GOT3 (cell line): ENCODE data around the gene ZSCAN26.

ENCODE experiments used
- DNase-seq: peaks from one replicate; lab custom pipeline; 2025; ENCODE audit warnings: mixed read lengths; lab: John Stamatoyannopoulos, UW

Gene ZSCAN26

DNA sequence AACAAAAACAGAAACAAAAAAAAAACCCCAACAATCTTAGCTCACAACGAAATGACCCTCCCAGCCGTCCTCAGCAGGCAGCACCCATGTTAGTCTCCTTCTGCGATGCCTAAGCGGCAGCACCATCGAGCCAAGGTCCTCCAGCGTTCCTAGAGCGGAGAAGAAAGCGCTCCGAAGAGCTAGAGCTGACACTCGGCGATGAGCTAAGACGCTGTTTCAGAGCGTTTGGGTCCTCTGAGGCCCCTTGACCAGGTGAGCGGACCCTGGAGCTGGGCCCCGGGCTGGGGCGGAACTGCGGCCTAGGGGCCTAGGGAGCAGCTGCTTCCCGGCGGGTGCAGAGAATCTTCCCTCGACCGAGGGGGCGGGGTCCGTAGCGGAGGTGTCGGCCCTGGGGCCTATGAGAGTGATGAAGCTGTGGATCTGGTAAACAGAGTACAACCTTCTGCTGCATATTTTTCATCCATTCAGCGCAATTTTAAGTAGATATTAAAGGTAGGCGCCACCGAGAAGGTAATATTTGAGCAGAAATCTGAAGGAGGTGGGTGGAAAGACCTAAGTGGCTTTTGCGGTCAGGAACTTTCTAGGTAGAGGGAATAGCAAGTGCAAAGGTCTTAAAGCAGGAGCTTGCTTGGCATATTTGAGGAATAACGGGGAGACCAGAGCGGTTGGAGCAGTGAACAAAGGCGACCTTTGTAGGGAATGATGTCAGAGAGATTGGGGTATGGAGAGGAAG, at the start of gene ZSCAN26:
TSS of gene ZSCAN26 (plus strand) at position 182 of the 733 bp plus-strand sequence. CDS start 4,777 bp downstream, outside the sequence.
- peak; percentile 52 for DNase-seq

DNA sequence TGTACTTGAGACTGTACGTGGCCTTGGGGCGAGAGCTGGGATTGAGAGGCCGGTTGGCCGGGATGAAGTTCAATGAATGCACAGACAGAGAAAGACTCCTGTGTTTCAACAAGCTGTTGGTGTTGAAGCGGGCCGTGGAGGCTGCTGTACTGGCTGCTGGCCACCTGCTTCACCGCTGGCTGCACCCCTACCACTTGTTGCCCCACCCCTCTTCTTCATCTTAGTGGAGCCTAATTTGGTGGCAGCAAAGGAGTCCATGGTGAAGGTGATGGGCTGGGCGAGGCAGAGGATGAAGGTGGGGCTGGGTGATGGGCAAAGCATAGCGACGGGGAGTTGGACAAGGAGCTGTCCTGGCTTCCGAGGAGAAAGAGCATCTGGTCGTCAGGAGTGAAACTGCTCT, 49.1 kb upstream of the ZSCAN26 start:
- DNase-seq, result no peak

DNA sequence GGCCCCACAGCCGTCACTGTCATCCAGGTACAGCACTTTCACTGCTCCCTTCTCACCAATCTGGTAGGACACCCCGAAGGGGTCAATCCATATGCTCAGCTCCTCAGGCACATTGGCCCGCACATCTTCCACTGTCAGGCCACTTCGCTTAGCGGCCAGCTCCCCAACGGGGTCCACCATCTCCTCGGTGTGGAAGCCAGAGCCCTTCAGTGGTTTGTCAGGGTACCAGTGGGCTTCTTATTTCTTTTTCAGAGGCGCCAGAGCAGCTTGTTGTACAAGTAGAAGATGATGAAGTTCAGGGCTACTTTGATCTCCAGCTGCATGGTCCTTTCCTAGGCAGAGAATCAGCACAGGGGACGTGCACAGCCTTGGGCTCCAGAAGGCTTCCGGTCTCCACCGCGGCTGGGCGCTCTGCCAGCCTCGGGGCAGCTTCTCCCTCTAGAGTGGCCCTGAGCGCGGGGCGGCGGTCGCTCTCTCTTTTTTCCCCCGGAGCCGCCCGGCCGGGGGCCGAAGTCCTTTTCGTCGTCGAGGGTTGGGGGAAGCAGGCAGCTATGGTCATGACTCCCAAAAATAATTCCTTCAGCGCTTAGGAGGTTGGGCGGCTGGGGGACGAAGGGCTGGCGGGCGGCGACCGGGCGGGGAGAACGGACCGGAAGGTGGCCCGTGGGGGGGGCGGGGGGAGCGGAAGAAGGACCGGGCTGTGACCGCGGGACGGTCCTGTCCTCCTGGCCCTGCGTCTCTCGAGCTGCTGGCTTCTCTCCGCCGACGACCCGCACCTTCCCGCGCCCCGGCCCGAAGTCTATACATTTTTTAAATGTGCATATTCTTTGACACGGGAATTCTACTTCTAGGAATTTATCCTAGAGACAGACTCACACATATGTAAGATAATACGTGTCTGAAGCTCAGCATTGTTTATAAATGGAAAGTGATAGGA, 48.4 kb upstream of the ZSCAN26 start:
- DNase-seq, result no peak

DNA sequence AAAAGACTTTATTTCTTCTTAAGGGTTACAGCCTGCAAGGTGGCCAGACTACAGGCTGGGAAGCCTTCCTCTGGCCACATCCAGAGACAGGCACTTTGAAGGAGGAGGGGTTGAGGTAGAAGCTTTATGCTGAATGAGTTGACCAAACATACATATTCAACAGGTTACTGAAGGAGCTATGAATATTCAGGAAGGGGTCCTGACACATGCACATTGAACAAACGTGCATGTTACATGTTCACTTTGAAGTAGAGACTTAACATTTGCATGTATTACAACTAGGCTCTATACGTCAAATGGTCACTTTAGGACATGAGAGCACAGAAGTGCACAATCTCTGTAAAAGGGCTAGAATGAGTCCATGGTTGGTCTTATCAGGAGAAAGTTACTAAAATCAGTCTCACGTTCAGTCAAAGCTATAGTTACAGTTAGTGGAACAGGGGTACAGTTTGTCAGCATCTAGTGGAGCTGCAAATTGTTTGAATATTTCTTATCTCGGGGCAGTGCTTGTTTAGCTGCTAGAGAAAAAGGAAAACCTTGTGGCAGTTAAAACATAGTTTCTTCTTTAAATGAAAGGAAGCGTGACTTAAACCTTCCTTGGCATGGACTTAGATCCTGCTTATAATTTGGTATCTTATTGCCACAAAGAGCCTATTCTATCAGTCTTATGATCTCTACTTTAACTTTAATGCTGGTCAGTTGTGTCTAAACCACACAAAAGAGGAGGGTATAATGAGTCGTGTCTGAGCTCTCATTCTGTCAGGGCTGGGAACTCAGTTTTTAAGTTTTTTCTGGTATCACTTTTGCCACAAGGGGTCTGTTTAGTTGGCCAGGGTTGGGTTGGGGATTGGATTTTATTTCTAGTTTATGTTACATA, 46.4 kb upstream of the ZSCAN26 start:
- no peak for DNase-seq

DNA sequence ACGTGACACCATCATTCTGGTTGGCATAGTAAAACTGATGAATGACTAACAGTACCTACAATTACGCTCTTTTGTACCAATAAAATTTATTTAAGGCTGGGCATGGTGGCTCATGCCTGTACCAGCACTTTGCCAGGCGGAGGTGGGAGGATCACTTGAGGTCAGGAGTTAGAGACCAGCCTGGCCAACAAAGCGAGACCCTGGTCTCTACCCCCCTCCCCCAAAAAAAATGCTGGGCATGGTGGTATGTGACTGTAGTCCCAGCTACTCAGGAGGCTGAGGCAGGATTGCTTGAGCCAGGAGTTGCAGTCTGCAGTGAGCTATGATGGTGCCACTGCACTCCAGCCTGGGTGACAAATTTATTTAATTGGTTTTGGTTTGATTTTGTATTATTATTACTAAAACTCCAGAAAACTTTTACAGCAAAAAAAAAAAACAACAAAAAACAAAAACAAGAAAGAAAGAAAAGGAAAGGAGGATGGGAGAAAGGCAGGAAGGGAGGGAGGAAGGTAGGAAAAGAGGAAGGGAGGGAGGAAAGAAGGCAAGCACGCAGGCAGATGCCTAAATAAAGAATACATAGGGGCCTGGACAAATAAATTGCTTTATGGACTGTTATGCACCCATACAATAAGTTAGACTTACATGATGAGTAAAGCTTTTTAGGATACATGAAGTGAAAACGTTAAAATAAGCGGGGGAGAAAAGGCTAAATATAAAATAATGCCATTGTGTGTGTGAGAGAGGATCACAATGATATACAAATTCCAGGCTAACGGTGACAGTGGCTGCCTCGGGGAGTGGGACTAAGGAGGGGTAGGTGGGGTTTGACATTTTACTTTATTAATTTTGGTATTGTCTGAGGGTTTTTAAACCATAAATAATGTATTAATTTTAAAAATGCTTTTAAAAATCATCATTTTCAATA, 42.5 kb upstream of the ZSCAN26 start:
- DNase-seq, result no peak

DNA sequence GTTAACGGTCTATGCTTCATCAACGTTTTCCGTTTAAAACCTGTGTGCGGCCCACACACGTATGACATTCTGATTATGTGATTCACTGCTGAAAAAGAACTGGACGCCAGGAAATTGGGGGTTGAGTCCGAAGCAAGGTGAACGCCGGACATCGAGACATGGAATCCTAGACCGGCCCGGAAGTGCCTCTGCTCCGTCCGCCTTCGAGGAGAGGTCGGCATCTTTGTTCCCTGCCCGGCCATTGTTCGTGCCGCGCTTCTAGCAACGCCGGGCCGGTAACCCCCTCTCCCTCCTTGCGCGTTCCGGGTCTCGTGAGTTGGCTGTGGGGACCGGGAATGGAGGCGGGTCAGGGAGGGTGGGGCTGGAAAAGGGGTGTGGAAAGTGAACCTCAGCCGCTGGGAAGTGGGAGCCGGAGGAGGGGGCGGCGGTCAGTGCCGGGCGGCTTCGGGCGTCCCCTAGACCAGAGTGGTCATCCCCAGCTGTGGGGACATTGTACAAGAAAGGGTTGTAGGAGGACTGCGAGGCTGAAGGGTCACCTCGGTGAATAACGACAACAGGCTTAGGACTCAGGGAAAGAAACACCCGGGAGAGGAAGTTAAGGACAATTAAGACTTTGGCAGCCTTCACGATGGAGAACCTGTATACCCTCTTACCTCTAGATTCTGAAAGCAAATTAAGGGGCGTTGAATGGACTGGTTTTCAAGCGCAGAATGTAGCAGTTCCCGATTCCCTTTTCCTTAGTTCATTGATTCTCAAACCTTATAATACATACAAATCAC, 41.7 kb upstream of the ZSCAN26 start, which contains the start of gene ZSCAN9:
TSS of gene ZSCAN9 (plus strand) at position 220 of the 779 bp plus-strand sequence. CDS start 1,810 bp downstream, outside the sequence.
- DNase-seq, result peak; percentile 43

DNA sequence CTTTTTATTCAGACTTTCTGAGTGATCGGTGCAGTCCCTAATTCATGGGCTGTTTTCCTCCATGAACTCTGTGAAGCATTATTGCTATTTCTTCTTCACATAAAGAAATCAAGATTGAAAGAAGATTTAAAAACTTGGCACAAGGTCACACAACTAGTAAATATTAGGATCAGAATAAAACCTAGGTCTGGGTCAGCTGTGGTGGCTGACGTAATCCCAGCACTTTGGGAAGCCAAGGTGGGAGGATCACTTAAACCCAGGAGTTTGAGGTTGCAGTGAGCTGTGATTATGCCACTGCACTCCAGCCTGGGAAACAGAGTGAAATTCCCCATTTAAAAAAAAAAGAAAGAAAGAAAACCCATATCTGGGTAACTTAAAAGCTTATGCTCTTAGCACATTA, 40.5 kb upstream of the ZSCAN26 start:
- DNase-seq, result no peak

DNA sequence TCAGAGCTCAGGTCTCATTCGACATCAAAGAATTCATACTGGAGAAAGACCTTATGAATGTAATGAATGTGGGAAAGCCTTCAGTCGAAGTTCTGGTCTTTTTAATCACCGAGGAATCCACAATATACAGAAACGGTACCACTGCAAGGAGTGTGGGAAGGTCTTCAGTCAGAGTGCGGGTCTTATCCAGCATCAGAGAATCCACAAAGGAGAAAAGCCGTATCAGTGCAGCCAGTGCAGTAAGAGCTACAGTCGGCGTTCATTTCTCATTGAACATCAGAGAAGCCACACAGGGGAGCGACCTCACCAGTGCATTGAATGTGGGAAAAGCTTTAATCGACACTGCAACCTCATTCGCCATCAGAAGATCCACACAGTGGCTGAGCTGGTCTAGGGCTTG, 34.2 kb upstream of the ZSCAN26 start:
- DNase-seq, result no peak

DNA sequence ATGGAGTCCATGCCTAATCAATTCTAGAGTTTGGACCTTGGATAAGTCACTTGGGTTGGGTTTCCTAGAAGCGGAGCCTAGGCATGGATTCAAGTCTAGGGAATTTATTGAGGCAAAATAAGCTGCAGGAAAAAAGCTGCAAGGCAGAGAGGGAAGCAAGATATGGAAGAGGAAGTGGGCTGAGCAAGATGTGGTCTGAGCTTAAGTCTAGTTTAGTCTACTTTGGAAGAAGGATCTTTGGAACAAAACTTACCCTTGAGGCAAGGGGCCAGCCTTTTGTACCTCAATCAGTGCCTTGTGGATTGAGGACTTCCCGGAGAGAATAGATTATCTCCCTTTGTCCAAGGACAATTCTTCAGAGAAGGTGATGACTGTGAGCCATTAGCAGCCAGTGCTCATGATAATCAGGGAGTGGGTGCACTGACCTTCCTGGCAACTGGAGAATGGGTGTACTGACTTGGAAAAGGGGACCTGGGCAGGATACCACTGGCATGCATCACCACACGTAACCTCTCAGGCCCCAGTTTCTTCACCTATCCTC, 31.0 kb upstream of the ZSCAN26 start:
- DNase-seq, result no peak

DNA sequence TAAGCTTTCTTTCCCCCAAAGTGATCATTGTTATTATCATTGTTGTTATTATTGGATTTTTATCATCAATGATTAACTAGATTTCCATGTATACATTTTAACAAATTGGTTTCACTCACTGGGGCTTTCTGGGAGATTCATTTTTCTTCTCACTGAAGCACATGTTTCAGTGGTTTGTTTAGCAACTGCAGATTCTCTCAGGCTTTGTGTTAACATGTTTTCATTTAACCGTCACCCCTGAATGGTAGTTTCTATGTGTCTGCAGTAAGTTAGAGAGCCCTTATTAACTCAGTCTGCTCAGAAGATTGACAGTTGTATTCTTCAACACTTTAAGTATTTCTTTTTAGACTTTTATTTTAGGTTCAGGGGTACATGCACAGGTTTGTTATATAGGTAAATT, 27.3 kb upstream of the ZSCAN26 start:
- no peak for DNase-seq

DNA sequence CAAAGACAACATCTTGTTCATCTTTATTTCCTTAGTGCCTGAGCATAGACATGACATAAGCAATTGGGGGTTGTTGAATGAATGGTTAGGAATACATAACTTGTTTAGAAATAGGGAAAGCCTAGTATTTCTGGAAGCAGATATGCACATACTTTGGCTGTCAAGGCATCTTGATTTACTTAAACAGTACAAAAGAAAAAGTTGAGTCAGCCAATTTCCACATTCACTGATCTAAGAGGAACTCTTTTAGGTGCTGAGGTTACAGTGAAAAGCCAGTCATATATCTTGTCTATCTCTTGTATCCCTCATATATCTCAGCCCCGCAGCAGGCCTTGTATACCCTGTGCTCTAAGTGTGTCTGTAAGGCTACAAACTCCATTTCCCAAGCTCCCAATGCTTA, 26.5 kb upstream of the ZSCAN26 start:
- no peak for DNase-seq

DNA sequence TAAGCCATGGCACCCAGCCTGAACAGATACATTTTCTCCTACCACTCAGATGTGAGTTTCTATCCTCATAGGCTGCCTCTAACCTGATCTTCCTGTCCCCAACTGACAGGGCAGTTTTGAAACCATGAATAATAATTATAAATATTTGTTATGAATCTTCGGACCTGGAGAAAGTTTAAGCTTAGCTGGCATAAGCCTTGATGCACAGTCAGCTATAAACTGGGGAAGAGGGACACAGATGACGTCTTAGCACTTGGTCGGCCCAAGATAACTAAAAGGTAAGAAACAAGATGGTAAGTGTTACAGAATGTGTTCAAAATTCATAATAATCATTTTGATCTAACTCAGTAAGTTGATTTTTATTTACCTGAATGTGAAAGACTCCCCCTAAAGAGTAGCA, 23.0 kb upstream of the ZSCAN26 start:
- no peak for DNase-seq

DNA sequence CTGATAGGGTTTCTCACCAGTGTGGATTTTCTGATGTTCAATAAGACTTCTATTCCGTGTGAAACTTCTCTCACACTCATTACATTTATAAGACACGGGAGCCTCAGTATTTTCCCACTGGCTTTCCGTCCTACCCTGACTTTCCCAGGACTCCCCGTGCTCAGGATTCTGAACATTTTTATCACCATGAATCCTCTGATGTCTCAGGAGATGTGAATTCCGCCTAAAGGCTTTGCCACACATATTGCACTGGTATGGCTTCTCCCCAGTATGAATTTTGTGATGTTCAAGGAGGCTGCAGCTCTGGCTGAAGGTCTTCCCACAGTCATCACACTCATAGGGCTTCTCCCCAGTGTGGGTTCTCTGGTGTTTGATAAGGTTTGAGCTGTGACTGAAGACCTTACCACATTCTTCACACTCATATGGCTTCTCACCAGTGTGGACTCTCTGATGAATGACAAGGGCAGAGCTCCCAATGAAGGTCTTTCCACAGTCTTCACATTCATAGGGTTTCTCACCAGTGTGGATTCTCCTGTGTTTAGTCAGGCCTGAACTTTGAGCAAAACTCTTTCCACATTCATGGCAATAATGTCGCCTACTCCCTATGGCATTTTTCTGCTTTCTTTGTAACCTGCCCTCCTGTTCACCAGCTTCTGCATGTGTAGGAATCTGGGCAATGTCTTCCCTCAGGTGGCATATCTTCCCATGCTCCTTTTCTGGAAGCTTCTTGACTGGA, 21.6 kb upstream of the ZSCAN26 start:
- DNase-seq, result no peak

DNA sequence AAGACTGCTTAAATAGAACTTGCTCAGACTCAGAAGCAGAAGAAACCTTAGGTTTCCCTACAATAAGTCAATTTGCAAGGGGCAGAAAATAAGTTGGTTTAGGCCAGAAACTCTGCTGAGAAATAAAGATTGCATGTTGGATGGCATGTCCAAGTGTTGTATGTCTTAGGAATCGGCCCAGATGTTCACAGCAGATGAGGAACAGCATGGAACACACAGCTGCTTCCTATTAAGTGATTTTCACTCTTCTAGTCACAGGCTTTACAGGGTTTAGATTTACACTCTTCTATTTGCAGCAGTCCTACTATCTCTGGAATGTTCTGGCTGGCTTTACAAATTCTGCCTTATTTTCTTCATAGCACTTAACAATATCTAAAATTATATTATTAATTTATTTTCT, 18.0 kb upstream of the ZSCAN26 start:
- DNase-seq, result no peak

DNA sequence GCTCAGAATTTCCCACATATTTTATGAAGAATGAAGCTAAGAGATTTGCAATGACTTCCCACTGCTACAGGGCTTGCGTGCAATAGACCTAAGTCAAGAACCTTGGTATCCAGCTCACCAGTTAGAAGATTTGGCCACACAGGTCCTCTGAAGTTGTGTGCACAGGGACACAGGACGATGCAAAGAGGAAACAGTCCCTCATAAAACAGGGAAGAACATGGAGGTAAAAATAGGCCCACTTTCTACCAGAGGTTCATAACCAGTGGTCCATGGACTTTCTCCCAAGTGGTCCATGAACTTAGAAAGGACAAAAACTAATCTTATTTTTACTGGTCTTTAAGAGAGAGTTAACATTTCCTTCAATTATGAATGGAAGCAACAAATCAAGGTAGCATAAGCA, 16.2 kb upstream of the ZSCAN26 start:
- DNase-seq, result no peak

DNA sequence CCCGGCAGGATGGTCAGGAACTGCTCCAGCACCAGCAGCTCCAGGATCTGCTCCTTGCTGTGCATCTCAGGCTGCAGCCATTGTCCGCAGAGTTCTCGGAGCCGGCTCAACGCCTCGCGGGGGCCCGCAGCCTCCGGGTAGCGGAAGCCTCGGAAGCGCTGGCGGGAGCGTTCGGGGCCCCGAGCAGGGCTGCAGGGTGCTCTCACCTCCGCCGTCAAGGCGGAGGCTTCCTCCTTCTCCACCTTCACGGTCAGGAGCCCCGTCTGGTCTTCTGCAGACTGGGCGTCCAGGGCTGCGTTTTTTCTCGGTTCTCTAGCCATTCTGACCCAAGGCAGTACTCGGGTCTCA, 15.3 kb upstream of the ZSCAN26 start:
- no peak for DNase-seq

DNA sequence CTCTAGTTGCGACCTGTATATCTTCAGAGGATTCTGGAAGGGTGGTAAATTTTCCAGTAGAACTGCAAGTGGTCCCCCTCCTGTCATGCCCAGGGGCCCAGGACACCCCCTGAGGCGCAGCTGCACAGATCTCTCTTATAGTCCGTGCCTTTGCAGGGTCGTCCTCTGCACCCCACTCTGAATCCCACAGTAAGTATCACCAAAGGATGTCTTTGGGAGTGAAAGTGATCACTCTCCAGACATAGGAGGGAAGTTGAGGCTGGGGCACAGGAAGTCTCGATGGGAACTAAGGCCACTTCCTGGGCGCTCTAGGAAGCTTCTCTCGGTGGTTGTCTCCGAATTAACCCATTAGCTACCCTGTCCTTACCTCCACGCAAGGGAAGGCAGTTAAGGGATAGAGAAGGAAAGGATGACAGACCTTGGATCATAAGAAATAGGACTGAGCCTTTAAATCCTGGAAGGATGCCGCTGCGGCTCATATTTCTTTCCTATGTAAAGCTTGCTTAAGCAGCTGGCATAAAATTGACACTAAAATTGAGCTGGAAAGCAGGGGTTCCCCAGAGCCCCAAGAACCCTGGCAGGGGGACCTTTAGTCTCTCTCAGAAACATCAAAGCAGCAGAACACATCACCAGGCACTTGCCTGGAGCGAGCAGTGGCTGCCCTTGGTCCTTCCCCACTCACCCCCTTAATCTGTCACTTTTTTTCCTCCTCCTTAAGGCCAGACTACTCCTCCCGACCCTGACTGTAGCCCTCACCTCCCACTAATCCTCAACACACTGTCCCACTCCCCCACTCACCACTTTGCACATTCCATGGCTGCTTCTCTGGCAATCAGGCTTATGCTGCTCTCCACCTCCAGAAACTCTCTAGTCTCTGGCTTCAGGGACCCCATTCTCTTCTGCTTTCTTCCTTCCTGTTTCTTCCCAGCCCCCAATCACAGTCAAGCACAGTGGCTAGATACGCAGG, 14.7 kb upstream of the ZSCAN26 start, which contains the start of gene ZKSCAN4:
TSS of gene ZKSCAN4 (minus strand) at position 261 of the 967 bp plus-strand sequence. CDS start 289 bp downstream, outside the sequence.
- DNase-seq, result peak; percentile 39

DNA sequence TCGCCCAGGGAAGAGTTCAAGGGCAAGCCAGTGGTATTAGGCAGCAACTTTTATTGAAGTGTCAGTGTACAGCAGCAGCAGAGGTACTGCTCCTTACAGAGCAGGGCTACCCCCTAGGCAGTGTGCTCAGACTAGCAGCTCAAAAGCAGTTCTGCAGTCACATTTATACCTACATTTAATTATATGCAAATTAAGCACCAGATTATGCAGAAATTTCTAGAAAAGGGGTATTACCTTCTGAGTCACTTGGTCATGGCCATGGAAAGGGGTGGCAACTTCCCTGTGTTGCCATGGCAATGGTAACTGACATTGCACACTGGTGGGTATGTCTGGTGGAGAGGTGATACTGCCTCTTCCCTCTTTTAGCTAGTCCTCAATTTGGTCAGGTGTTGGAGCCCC, 12.8 kb upstream of the ZSCAN26 start:
- DNase-seq, result no peak
